HG02973 (cell line): ENCODE results near the gene SORD.
"Not testable (repeated sequence)": the region's sequence is repeated elsewhere in the genome, so short reads cannot be mapped to it uniquely, and the experiment has no call there.

Source experiments
- ATAC-seq: cut with Tn5 transposase; IDR thresholded peaks from one replicate; pipeline ENCODE4 v1.9.1; 2021; ENCODE audit warnings: moderate library complexity; ENCODE audit not compliant: unreplicated experiment

Gene SORD

DNA sequence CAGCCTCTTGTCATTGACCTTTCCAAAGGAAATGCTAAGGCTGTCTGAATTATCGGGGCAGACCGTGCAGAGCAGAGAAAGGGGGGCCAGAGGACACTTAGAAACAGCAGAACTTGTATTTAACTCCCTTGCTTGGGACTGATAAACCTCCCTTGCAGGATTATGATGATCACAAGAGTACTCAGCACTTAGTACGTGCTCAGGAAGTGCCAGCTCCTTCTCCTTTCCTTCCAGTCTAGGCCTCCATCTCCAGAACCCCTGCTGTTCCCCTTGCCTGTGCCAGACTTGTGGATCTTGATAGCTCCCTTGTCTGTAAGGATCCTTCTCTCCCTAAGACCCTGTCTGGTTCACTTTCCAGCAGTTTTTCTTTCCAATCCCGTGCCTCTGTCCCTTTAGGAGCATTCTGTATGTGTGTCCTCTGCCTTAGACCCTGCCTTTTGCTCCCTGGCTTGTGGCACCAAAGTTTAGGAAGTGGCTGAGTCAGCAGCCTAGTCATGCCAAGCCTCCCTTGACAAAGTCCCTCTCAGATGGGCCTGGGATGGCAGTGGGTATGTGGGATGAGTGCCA is 747 bp downstream of the SORD start:
- peak; percentile 9 for ATAC-seq

DNA sequence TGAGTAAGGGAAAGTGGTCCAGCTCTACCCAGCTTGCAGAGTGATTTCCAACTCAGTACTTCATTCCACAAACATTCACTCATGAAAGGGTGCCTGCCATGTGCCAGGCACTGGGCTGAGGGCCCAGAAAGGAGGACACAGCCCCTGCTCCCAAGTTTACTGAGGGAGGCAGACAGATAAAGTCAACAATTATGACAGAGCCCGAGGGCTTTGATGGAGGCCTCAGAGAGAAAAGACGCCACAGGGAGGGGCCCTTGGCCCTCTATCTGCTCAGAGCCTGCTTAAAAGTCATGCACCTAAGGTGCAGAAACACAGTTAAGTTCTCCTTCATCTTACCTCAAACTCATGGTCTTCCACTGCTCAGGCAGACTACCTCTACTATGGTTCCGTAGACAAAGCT is 1.7 kb downstream of the SORD start:
- ATAC-seq: not testable (repeated sequence)

DNA sequence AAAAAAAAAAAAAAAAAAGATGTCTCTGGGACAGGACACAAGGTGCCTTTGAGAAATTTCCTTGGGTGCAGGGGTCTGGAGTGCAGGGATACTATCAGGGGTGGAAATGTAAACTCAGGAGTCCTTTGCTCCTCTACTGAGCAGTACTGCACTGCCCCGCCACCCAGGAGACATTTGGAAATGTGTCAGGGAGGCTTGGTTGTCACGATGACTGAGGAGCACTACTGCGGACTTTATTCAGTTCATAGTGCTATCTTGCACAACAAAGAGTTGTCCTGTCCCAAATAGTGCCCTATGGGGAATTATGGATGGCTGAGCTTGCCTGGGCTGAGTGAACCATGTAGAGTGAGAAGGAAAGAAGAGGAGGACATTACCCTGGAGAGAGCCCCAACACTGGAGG is 2.6 kb downstream of the SORD start:
- ATAC-seq: not testable (repeated sequence)

DNA sequence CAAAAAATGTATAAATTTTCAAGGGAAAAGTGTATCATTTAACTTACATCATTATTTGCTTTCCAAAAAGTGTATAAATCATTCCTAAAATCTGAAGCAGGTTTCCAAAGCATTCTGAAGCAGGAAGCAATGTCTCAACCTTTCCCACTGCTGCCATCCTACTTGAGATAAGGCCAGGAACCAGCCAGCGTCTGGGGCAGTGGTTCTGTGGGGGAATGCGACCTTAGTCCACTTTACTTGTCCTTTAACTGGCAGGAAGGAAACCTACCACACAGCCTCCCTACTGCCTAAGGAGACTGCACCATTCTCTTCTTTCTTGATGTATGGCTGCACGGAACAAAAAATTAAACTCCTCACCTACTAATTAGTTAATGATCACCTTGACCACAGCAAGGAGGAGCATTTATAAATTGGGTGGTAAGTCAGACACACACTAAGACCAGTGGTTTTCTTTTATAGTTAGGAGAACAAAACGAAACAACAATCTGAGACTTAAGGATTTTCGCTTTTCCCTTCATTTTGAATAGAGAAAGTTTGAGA is 3.7 kb downstream of the SORD start:
- no peak for ATAC-seq

DNA sequence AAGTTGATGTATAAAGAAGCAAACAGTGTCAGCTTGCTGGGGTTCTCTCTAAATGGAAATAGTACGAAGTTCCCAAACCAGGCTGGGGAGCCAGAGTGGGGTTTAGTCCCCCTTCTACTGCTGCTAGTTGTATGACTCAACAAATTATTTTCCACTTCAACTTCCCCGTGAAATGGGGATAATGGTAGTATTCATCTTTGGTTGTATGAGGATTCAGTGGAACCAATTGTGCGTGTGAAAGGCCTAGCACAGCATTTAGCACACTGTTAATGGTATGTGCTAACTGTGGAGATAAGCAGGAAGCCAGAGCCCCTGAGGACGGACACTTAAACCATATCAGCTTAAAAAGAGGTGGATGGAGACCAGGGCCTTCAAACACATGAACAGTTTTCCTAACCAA is 4.2 kb downstream of the SORD start:
- no peak for ATAC-seq

DNA sequence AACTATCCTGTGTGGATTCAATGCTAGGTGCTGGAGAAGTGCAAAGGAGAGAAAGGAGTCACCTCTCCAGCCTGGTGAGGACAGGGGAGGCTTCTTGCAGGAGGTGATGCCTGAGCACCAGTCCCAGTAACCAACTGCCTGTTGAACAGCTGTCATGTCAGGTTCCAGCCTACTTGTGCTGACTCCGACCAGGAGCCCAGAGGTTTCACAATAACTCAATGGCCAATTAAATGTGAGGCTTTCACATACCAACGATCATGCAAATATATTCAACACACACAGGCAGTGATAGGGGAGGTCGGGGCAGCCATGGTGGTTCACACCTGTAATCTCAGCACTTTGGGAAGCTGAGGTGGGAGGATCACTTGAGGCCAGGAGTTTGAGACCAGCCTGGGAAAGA is 7.7 kb downstream of the SORD start:
- ATAC-seq: no peak

DNA sequence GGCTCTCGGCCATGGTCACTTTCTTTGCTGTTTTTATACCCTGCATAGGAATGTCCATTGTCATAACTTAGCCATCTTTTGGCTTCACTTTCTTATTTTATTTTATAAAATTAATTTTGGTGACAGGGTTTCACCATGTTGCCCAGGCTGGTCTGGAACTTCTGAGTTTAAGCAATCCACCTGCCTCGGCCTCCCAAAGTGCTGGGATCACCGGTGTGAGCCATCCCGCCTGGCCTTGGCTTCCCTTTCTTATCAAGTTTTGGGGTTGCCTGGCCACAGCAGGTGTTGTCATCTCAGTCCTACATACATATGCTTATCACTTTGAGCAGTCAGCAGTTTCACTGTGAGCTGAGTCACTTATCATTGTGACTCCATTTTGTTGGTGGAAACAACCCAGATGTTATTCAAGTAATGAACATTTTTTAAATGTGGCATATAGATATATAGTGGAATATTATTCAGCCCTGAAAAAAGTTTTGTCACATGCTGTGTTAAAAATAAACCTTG is 8.6 kb downstream of the SORD start:
- ATAC-seq: not testable (repeated sequence)

DNA sequence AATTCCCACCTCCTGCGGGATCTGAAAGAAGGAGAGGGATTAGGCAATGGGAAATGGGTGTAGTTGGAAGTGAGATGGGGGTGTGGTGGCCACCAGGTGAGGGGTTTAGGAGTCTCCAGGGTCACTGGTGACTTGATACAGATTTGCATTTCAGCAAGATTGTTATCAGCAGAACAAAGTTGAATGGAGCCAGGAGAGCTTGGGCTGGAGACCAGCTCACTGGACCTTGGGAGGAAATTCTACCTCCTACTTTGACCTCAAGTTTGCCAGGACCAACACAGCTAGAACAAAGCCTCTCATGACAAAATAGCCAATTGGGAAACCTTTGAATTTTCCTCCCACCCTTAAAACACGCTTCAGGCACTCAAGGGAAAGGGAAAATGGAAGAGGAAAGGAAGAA is 9.5 kb downstream of the SORD start:
- ATAC-seq: not testable (repeated sequence)

DNA sequence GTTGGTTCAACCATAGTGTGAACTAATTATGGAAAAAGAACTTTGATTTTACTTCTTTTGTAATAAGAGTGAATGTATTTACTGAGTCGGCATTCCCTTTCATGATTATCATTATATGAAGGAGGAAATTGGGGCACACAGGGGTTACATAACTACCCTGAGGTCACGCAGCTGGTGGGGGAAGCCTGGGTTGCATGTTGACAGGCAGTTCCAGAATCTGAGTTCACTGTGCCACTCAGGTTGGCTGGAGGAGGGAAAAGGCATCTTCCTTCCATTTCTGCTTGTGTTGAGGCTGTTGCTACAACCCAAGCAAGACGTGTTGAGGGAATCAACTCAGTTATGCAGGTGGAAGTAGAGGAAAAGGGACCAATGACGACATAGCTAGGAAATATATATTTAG is 11.1 kb downstream of the SORD start:
- not testable (repeated sequence) for ATAC-seq

DNA sequence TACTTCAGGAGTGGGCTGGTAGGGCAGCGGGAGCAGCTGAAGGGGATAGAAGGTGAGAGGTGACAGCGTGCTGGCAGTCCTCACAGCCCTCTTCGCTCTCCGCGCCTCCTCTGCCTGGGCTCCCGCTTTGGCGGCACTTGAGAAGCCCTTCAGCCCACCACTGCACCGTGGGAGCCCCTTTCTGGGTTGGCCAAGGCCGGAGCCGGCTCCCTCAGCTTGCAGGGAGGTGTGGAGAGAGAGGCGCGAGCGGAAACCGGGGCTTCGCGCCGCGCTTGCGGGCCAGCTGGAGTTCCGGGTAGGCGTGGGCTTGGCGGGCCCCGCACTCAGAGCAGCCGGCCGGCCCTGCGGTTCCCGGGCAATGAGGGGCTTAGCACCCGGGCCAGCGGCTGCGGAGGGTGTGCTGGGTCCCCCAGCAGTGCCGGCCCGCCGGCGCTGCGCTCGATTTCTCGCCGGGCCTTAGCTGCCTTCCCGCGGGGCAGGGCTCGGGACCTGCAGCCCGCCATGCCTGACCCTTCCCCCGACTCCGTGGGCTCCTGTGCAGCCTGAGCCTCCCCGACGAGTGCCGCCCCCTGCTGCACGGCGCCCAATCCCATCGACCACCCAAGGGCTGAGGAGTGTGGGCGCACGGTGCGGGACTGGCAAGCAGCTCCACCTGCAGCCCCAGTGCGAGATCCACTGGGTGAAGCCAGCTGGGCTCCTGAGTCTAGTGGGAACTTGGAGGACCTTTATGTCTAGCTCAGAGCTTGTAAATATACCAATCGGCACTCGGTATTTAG is 11.8 kb downstream of the SORD start:
- ATAC-seq: not testable (repeated sequence)

DNA sequence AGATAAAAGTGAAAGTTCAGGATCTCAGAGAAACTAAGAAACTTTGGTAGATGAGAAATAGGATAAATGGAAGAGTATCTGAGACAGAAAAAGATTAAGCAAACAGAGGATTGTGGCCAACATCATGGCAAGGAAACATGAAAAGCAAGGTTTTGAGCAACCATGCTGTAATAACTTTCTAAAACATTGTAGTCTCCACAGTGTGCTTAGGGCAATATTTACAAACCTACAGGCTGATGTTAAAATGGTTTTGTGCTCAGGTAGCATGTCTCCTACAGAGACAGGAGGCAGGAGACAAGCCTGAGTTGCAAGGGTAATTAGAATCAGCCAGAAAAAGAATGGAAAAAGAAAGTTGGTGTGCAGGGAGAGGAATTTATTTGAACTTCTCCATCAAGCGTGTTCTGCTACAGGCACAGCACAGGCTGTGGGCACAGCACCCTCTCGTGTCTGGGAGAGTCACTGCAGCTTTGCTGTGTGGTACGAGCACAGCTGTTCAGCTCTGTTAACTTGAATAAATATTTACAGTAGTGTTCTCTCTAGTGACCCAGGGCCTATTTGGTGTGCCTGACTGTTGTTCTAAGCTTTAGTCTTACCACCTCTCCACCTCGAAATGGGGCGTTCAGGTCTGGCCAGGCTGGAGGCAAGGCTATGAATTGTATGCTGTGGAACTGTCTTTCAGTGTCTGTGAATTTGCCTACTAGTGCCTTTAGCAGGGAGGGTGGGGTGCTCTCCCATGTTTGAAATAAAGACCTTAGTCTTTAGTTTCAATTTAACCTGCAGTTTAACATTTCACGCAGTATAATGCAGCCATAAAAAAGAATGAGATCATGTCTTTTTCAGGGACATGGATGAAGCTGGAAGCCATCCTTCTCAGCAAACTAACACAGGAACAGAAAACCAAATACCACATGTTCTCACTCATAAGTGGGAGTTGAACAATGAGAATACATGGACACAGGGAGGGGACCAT is 14.1 kb downstream of the SORD start:
- ATAC-seq: peak; percentile 80

DNA sequence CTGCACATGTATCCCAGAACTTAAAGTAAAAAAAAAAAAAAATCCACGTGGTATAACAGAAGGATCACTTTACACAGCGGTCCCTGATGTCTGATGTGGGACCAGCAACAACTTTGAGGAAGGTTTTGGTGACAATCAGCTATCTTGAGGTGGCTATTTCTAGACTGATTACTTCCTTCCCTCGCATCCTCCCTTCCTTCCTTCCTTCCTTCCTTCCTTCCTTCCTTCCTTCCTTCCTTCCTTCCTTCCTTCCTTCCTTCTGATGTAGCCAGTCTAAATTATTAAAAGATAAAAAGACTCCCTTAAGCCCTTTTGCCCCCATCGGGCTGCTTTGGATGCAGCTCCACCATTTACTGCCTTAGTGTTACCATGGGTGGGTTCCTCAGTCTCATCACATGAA is 14.9 kb downstream of the SORD start:
- no peak for ATAC-seq

DNA sequence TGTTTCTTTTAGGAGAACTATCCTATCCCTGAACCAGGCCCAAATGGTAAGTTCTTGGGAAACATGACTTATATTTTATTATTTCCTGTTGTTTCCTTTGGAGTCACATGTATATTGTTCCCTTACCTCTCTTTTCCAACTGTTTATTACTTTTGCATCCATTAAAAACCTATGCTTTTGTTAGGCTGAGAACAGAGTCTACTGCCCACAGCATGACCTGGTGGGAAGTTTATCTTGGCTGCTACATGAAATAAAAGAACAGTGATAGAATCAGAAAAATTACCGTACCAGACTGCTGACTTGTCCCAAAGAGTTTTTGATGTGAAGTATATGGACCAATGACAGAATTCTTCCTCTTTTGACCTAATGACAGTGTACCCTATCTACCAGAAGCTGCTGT is 17.4 kb downstream of the SORD start:
- ATAC-seq: not testable (repeated sequence)

DNA sequence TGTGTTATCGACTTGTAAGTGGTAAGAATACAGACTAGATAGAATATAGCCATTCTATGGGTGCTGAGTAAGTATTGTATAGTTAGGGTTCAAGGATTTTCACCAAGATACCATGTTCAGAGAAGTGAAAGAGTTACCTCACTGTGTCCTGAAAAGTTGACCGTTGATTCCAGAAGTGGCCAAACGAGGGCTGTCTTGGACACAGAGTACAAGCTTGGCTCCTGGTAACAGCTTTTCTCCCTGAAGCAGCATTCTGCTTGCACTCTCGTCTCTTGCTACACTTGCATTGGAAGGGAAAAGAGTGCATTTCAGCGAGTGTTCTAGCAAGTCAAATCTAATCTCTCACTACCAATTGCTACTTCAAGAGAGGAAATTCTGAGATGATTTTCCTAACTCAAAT is 18.5 kb downstream of the SORD start:
- not testable (repeated sequence) for ATAC-seq

DNA sequence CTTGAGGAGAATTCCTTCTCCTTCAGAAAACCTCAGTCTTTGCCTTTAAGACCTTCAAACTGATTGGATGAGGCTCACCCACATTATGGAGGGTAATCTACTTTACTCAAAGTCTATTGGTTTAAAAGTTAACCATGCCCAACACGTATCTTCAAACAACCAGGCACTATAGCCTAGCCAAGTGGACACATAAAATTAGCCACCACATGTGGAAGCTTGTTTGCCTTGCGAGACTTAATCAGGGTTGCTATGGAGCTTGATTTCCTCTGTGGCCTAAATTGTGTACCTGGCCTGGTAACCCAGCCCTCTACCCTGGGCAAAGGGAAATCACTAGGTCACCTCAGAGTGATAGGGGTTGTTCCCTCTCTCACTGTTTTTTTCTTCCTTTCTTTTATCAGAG is 19.9 kb downstream of the SORD start:
- ATAC-seq: not testable (repeated sequence)

DNA sequence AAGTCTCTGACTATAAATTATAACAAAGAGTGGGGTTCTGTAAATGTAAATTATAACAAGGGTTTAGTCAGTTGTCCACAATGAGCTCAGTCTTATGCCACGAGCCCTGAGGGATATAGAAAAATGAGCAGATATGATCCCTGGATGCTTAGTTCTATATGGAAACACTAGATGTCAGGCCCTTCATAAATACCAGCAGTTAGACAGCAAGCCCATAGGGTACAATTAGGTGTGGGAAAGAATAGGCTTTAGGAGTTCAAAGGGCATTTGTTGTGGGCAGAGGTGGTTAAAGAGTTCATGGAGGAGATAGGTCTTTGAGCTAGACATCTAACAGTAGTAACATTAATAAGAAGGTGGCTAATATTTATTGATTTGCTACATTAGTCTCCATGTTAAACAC is 21.3 kb downstream of the SORD start:
- not testable (repeated sequence) for ATAC-seq

DNA sequence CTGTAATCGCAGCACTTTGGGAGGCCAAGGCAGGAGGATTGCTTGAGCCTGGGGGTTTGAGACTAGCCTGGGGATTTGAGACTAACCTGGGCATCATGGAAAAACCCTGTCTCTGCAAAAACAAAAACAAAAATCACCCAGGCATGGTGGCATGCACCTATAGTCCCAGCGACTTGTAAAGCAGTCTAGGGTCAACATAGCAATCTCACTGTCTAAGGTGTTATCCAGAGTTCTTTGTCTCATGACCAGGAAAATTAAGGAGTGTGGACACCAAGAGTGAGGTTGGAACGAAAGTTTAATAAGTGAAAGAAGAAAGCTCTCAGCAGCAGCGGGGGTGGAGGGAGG is 25.4 kb downstream of the SORD start:
- ATAC-seq: not testable (repeated sequence)

DNA sequence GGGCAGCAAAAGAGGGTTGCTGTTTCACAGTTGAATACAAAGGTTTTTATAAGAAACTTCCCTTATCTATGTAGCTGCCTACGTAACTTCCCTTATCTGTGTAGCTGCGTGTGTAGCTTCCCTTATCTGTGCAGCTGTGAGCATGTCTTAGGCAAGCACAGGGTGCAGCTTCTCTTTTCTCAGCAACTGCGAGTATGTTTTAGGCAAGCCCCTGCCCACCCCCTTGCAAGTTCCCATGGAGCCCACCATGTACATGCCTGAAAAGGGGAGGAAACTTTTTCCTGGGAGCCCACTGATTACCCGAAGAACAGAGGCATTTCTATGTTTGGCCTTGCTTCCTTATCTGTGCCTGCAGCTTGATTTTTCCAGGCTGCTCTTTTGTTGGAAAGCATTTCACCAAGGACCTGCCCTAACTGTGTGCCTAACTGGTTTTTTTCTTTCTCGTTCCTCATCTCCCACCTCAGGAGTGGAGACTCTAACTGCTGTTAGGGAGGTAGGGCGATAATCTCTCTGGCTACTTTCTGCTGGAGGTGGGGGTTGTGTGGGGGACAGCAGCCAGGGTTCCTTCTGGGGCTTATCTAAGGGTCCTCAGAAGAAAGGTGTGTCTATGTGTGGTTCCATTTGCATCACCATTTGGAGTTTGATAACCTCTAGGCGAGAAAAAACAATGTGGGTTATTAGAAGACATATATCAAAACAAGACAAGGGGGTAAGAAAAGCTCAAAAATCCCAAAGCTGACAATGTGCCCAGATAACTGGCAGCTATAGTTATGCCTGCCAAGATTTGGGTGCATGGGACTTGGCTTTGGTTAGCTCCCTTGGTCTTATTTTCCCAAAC is 26.0 kb downstream of the SORD start:
- ATAC-seq: no peak

DNA sequence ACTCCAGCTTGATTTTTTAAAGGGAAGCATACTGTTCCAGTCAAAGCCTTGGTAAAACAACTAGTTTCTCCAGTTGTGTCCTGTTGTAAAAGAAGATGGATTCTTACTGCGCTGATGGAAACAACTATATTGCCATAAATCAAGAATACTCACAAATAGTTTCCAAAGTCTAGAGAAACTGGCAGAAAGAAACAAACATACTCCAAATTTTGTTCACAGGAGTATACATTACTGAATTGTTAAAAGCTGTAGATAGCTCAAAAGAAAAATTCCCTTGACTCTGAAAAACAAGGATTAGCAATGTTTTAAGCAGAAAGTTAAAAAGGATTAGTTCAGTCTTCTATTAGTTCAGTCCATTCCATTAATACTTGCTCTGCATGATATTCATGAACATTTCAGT is 27.6 kb downstream of the SORD start:
- no peak for ATAC-seq

DNA sequence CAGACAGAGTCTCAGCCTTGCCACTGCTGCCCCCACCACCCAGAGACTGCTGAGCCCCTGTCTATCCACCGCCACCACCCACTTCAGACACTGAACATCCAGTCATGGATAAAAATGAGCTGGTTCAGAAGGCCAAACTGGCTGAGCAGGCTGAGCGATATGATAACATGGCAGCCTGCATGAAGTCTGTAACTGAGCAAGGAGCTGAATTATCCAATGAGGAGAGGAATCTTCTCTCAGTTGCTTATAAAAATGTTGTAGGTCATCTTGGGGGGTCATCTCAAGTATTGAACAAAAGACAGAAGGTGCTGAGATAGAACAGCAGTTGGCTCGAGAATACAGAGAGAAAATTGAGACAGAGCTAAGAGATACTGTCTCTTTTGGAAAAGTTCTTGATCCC is 29.7 kb downstream of the SORD start:
- not testable (repeated sequence) for ATAC-seq
